HL-60 (cell line): ENCODE results near the gene DUSP6.

ENCODE experiments used
- DNase-seq, 2 experiments: peaks; one replicate each; pipeline ENCODE4 v3.0.0-alpha.2; 2010 to 2020; ENCODE audit warnings: low read depth in 1 of 2, low spot score in 1 of 2
- H3K27ac ChIP-seq: fragments of 250-450 bp; sonication (Bioruptor Pico); replicated peaks from 2 replicates; pipeline ENCODE4 v1.5.1; 2020; ENCODE audit warnings: mild to moderate bottlenecking, moderate library complexity
- H3K27me3 ChIP-seq: fragments of 250-450 bp; sonication (Bioruptor Pico); 2 replicates; pipeline ENCODE4 v1.5.1; 2021; ENCODE audit warnings: mild to moderate bottlenecking, moderate library complexity; ENCODE audit not compliant: insufficient read depth, poor library complexity, severe bottlenecking
- H3K4me3 ChIP-seq: replicated peaks from 2 replicates; pipeline ENCODE4 v1.5.1; 2011; ENCODE audit warnings: mild to moderate bottlenecking, control low read depth, low read length; ENCODE audit not compliant: insufficient read depth
- GABPA ChIP-seq: IDR thresholded peaks from 2 replicates; pipeline ENCODE4 v1.6.1; 2012; ENCODE audit warnings: low read depth
- POLR2AphosphoS5 ChIP-seq: IDR thresholded peaks from 2 replicates; pipeline ENCODE4 v1.6.1; 2012; ENCODE audit warnings: low read depth
- SPI1 ChIP-seq: IDR thresholded peaks from 2 replicates; pipeline ENCODE4 v1.6.1; 2012; ENCODE audit warnings: low read depth, mild to moderate bottlenecking, borderline replicate concordance
- TF ChIP-seq, protein P1 (sequence below): IDR thresholded peaks from one replicate; pipeline ENCODE4 v1.5.1; 2011; ENCODE audit warnings: low read length, control low read depth, inconsistent platforms; ENCODE audit not compliant: insufficient read depth
- TF ChIP-seq, protein P2 (sequence below): IDR thresholded peaks from 2 replicates; pipeline ENCODE4 v1.6.1; 2012; ENCODE audit warnings: low read depth; ENCODE audit not compliant: insufficient replicate concordance

The DUSP6 gene

GRCh38 chr12:89311703-89312293 is 40.5 kb downstream of the DUSP6 start:
- no peak for DNase-seq
- Histone ChIP-seq H3K27me3 (no peaks in the 10 kb centered on the region), H3K4me3 (no peak overlapping the region), H3K27ac (no peak overlapping the region)
- TF ChIP-seq, protein P1, sequence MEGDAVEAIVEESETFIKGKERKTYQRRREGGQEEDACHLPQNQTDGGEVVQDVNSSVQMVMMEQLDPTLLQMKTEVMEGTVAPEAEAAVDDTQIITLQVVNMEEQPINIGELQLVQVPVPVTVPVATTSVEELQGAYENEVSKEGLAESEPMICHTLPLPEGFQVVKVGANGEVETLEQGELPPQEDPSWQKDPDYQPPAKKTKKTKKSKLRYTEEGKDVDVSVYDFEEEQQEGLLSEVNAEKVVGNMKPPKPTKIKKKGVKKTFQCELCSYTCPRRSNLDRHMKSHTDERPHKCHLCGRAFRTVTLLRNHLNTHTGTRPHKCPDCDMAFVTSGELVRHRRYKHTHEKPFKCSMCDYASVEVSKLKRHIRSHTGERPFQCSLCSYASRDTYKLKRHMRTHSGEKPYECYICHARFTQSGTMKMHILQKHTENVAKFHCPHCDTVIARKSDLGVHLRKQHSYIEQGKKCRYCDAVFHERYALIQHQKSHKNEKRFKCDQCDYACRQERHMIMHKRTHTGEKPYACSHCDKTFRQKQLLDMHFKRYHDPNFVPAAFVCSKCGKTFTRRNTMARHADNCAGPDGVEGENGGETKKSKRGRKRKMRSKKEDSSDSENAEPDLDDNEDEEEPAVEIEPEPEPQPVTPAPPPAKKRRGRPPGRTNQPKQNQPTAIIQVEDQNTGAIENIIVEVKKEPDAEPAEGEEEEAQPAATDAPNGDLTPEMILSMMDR = no peak
- TF ChIP-seq, protein P2, sequence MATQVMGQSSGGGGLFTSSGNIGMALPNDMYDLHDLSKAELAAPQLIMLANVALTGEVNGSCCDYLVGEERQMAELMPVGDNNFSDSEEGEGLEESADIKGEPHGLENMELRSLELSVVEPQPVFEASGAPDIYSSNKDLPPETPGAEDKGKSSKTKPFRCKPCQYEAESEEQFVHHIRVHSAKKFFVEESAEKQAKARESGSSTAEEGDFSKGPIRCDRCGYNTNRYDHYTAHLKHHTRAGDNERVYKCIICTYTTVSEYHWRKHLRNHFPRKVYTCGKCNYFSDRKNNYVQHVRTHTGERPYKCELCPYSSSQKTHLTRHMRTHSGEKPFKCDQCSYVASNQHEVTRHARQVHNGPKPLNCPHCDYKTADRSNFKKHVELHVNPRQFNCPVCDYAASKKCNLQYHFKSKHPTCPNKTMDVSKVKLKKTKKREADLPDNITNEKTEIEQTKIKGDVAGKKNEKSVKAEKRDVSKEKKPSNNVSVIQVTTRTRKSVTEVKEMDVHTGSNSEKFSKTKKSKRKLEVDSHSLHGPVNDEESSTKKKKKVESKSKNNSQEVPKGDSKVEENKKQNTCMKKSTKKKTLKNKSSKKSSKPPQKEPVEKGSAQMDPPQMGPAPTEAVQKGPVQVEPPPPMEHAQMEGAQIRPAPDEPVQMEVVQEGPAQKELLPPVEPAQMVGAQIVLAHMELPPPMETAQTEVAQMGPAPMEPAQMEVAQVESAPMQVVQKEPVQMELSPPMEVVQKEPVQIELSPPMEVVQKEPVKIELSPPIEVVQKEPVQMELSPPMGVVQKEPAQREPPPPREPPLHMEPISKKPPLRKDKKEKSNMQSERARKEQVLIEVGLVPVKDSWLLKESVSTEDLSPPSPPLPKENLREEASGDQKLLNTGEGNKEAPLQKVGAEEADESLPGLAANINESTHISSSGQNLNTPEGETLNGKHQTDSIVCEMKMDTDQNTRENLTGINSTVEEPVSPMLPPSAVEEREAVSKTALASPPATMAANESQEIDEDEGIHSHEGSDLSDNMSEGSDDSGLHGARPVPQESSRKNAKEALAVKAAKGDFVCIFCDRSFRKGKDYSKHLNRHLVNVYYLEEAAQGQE = no peak
- TF ChIP-seq POLR2AphosphoS5 = no peak
- TF ChIP-seq GABPA = no peak
- no peak for TF ChIP-seq SPI1

GRCh38 chr12:89309815-89310214 is 42.5 kb downstream of the DUSP6 start:
- H3K27me3 ChIP-seq = no peaks in the 10 kb centered on the region
- no peak overlapping the region for H3K4me3 ChIP-seq
- DNase-seq = no peak
- no peak overlapping the region for H3K27ac ChIP-seq
- TF ChIP-seq, protein P1 = no peak
- TF ChIP-seq GABPA (no peak), SPI1 (no peak), POLR2AphosphoS5 (no peak)
- TF ChIP-seq, protein P2 = no peak

- TF ChIP-seq, protein P2 = no peak
- TF ChIP-seq GABPA = no peak
- no peak for TF ChIP-seq SPI1
- TF ChIP-seq POLR2AphosphoS5 = no peak
- TF ChIP-seq, protein P1 = no peak
- Histone ChIP-seq H3K4me3 (no peak overlapping the region), H3K27me3 (no peaks in the 10 kb centered on the region), H3K27ac (no peak overlapping the region)
- no peak for DNase-seq
These were observed 42.9 kb downstream of the DUSP6 start for GRCh38 chr12:89309440-89309802.
